CD4-positive, alpha-beta T cell treated with Interleukin-6 at 100 ng/mL for 8 hours (primary cell): ENCODE measurements around the gene DNM1.
"Not testable (repeated sequence)": the region's sequence is repeated elsewhere in the genome, so short reads cannot be mapped to it uniquely, and the experiment has no call there.

Source experiments
- DNase-seq: peaks from one replicate; pipeline ENCODE4 v3.0.0-alpha.2; 2020; ENCODE audit warnings: mixed read lengths, low spot score

DNM1 gene

DNA sequence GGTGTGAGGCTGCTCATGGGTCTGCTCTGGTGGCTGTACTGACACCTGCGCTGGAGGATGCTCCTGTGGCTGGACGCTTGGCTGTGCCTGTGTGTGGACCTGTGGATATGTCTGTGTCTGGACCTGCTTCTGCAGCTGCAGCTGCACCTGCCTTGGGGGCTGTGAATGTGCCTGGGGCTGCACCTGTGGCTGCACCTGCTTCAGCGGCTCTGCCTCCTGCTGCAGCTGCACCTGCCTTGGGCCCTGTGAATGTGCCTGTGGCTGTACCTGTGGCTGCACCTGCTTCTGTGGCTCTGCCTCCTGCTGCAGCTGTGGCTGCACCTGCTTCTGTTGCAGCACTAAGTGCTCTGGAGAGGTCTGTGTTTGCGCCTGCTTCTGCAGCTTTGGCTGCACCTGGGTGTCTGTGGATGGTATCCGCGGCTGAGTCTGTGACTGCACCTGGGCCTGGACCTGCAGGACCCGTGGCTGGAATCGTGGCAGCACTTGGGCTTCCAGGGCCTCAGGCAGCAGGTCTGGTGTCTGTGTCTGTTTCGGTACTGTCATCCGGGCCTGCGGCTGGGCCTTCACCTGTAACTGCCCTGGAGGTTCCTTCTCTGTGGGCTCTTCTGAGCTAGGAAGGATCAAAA is 24.3 kb upstream of the DNM1 start:
- DNase-seq: no peak

DNA sequence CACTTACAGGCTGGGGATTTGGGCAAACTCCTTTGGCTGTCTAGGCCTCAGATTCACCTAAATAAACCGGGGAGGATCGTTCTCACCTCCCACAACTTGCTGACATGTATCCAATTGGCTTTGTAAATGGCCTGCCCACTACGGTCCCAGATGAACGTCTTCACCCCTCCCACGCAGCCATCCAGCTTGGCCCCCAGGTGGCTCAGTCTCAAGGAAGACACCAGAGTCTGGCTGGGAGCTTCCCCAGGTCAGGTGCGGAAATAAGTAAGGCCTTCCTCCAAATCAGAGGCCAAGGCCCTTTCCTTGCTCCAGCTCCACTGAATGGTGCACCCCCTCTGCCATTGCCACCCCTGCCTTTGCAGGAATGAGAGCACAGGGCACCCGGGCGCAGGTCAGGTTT is 23.2 kb upstream of the DNM1 start:
- DNase-seq: no peak

- no peak for DNase-seq
These were observed 22.7 kb upstream of the DNM1 start for GRCh38 chr9:128180447-128180846.

DNA sequence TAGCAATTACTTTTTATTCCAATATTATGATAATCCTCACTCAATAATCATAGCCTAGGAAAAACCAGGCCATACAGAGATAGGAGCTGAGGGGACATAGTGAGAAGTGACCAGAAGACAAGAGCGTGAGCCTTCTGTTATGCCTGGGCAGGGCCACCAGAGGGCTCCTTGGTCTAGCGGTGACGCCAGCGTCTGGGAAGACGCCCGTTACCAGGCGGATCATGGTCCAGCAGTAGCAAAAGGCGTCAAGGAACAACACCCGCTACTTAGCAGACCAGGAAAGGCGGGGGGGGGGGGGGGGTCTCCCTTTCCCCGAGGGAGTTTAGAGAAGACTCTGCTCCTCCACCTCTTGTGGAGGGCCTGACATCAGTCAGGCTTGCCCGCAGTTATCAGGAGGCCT is 21.7 kb upstream of the DNM1 start:
- not testable (repeated sequence) for DNase-seq

GRCh38 chr9:128182893-128183588 is 20.1 kb upstream of the DNM1 start:
- DNase-seq: no peak

DNA sequence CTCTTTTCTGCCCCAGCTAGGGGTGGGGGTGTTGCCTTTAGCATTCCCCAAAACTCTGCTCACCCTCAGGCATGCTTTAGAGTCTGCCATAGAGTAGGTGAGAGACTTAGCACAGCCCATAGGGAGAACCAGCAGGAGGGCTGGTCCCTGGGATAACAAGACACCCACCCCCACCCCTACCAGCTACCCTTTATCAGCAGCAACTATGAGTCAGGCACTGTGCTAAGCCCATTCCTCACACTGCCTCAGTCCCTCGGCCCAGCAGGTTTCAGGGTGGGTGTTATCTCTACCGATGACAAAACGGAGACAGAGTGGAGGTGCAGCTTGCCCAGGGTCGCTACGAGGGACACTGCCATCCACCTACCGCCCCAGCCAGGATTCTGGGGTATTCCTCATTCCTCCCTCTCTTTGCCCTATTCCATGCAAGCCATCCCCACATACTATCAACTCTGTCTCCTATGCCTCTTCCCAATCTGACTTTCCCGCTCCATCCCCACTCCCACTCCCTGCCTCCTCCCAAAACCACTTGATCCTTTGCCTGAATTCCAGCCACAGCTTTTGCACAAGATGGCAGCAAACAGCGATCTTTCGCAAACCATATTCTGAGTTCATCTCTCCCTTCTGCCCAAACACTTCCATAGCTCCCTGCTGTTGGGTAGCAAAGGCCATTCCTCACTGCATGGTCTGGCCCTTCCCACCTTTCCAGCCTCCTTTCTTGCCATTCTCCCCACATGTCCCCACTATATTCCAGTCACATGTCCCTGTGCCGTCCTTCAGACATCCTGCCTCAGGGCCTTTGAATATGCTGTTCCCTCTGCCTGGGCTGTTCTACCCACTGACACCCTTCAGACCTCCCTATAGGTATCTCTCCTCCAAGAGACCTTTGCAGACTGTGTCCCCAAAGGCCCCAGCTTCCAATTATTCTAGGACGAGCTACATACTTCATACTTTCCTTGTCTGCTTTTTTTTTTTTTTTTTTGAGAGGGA is 16.9 kb upstream of the DNM1 start:
- no peak for DNase-seq

- no peak for DNase-seq
These were observed 15.8 kb upstream of the DNM1 start for GRCh38 chr9:128187361-128187760.

DNA sequence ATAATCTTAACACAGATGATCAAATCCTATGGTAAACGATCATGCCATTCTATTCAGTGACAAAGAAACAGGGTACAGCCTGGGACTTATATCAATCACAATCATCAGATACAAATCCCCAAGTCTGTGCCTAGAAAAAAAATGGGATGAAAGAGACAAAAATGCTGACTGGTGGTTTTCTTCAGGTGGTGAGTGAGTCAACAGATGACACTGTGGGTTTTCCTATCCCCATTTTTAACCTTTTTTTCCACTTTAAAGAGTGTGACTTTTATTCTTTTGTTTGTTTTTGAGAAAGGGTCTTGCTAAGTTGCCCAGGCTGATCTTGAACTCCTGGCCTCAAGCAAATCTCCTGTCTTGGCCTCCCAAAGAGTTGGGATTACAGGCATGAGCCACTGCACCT is 15.0 kb upstream of the DNM1 start:
- no peak for DNase-seq

DNA sequence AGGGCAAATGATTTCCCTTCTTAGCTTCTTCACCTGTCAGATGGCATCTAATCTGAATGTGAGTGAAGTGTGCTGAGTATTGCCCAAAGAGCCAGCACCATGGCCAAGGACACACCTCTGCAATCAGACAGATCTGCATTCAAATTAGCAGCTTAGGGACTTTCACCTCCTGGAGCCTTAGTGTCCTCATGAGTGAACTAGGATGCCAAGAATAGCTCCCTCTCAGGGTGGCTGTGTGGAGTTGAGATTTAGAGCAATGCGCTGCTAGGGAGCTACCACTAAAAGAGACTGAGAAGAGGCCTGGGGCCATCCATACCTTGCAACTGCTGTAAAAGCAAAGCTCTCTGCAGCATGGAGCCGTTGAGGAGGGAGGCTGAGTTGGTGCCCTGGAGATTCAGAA is 13.2 kb upstream of the DNM1 start:
- no peak for DNase-seq

DNA sequence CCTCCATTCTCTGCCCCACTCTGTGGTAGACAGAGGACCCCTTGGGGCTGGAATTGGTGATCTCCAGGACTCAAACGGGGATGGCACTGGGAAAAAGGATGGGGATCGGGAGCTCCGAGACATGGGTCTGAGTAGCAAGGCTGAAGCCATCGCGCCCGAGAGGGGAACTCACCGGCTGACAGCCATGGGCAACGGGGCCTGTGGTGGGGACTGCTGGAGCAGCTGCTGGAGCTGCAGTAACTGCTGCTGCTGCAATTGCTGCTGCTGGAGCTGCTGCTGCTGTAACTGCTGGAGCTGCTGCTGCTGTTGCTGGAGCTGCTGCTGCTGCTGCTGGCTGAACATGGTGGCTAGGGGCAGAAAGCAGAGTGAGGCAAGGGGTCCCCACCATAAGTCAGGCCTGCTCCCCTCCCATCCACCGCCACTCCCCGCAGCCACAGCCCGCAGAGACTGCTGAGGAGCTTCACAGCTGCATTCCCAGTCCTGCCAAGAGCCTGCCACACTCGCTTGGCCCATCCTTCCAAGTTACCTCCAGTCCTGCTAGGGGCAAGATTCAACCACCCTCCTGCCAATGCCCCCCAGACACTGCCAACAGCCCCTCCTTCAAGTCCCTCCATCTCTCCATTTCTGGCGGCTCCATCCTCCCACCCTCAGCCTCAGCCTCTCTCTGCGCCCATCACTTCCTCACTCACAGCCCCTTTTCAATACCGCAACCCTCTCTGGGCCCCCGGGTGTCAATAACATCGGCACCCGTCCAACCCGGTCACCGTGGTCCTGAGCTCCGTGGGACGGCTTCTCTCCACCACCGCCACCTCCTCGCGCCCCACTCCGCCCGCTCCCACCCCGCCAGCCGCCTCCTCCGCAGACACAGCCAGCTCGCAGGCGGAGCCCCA is 12.4 kb upstream of the DNM1 start:
- no peak for DNase-seq

GRCh38 chr9:128191406-128192046 is 11.7 kb upstream of the DNM1 start, which contains the start of gene CIZ1:
Gene CIZ1, minus strand, starts transcription at chr9:128191572. Its CDS starts 715 bp downstream, at chr9:128190857.
- DNase-seq: peak; percentile 68

GRCh38 chr9:128192601-128193371 is 10.4 kb upstream of the DNM1 start:
- DNase-seq: peak; percentile 50

- DNase-seq: no peak
These were observed 9.6 kb upstream of the DNM1 start for GRCh38 chr9:128193469-128194096.

DNA sequence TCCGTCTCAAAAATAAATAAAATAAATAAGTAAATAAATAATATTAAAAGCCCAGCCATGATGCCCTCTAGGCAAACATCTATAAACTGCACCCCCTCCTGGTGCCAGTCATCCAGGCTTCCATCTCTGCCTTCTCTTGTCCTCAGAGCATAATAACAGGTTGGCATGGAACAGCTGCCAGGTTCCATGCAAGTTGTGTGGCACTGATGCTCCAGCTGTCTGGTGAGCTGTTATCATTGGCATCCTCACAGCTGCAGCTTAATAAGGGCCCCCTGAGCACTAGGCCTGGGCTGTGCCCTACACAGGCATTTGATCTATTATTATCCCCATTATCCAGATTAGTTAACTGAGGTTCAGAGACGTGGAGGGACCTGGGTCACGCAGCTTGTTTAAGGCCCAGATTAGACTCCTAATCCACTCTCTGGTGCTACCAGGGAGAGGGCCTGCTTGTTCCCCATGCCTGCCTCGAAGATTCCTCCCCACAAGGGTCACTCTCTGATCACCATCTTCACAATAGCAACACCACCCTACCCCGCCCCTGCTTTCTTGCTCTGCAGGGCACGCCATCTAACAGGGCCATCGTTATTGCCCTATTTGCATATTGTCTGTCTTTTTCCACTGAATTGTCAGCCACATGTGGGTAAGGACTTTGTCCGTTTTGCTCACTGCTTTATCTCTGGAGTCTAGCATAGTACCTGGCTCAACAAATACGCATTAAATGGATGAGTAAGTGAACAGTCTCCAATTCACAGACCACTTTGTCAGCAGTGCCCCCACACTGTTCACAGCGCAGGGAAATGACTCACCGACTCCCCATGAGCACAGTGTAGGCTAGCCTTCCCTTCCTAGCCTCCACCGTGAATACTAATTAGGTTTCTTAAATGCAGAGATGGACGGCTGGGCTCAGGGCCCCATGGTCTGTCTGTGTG is 1.5 kb upstream of the DNM1 start:
- no peak for DNase-seq

GRCh38 chr9:128202648-128203023 is 543 bp upstream of the DNM1 start:
- no peak for DNase-seq

- no peak for DNase-seq
These were observed 750 bp downstream of the DNM1 start for GRCh38 chr9:128203707-128204551.

- DNase-seq: no peak
These were observed 1.7 kb downstream of the DNM1 start for GRCh38 chr9:128204858-128205257.
